Stimulated activated CD4-positive, alpha-beta T cell treated with anti-CD3 and anti-CD28 coated beads, Interleukin-15, amount 100 ng/mL, for 1 hour (primary cell): ENCODE data around the gene OR56B1.

Source experiments
- DNase-seq, 2 donors: peaks; one replicate each; pipeline ENCODE4 v3.0.0-alpha.2; 2020; ENCODE audit warnings: low read depth in 1 of 2, low spot score in 1 of 2

OR56B1 gene

DNA sequence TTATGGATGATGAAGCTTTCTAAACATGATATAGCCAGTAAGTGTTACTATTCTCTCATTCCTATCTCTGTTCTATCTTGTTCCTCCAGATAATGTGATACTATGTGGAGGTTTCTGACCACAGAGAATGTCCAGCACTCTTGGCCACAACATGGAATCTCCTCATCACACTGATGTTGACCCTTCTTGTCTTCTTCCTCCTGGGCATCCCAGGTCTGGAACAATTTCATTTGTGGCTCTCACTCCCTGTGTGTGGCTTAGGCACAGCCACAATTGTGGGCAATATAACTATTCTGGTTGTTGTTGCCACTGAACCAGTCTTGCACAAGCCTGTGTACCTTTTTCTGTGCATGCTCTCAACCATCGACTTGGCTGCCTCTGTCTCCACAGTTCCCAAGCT lies 9.9 kb upstream of the OR56B1 start:
- no peak for DNase-seq

DNA sequence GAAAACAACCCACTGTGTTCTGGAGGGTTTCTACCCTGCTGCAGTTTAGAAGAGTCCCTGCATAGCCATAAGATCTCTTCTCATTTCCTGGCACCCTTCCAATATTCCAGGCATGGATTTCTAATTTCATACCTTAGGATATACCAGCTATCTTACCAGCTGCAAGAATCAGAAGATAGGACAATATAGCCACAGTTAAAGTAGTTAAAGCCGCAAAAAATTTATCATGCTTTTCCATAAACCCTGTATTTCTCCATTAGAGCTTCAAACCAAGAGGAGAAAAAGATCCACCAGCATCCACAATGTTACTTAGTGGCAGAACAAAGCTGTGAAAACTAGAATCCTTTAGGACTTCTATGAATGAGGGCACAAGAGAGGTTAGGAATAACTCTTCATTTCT lies 8.6 kb upstream of the OR56B1 start:
- no peak for DNase-seq

DNA sequence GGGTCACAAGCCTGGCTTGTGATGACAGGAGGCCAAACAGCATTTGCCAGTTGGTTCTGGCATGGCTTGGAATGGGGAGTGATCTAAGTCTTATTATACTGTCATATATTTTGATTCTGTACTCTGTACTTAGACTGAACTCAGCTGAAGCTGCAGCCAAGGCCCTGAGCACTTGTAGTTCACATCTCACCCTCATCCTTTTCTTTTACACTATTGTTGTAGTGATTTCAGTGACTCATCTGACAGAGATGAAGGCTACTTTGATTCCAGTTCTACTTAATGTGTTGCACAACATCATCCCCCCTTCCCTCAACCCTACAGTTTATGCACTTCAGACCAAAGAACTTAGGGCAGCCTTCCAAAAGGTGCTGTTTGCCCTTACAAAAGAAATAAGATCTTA lies 843 bp downstream of the OR56B1 start:
- DNase-seq, result no peak

- DNase-seq, result no peak
Measured at GRCh38 chr11:5737670-5738392, 1.6 kb downstream of the OR56B1 start.

- DNase-seq, result no peak
Measured at GRCh38 chr11:5738431-5738830, 2.2 kb downstream of the OR56B1 start.

DNA sequence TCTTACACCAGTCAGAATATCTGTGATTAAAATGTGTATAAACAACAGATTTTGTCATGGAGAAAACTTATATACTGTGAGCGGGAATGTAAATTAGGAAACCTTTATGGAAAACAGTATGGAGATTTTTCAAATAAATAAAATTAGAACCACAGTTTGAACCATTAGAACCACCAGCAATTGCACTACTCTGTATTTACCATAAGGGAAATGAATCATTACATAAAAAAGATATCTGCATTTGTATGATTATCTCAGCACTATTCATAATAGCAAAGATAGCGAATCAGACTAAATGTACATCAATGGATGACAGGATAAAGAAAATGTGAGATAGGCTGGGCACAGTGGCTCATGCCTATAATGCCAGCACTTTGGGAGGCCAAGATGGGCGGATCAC lies 10.4 kb downstream of the OR56B1 start:
- DNase-seq, result no peak

GRCh38 chr11:5749836-5750235 lies 13.6 kb downstream of the OR56B1 start:
- DNase-seq, result no peak

- no peak for DNase-seq
Measured at GRCh38 chr11:5753943-5754342, 17.7 kb downstream of the OR56B1 start, which contains the start of gene OR52N4. TSS of gene OR52N4 (plus strand) at chr11:5754243. CDS start at chr11:5754741, 498 bp downstream.

DNA sequence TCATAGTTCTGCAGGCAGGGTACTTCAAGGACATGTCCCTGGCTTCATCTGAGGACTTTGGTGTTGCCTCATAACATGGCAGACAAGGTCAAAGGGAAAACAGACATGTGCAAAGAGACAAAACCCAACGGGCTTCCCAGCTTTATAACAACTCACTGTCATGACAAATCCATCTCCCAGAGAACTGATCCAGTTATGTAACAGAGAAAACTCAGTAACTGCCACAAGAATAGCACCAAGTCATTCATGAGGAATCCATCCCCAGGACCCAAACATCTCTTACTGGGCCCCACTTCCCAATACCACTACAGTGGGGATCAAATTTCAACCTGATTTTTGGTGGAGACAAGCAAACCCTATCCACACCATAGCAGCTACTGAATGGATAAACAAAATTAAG lies 30.8 kb downstream of the OR56B1 start:
- DNase-seq, result no peak

- DNase-seq, result no peak
Measured at GRCh38 chr11:5783255-5783654, 47.0 kb downstream of the OR56B1 start, which contains the start of gene OR52N5. TSS of gene OR52N5 (minus strand) at chr11:5783355. CDS start at chr11:5778634, 4,721 bp downstream.
